ENCODE measurements around the gene REXO5. TPM values are rescaled to one million over a fixed set of nuclear protein-coding genes. Genes with fewer than 3 reads are reported as not detected.
A peak's percentile ranks its signal among the peaks of the same experiment; 100 is the strongest.

The REXO5 gene
- total and polyA plus RNA-seq, 2 of the 13 experiments (the other 11 are each of a cell fraction or from before 2014, with no cell fraction given) = 5.9 to 13.1 TPM

- peak; percentile 91 for TF ChIP-seq ZNF607 (CRISPR knock-in tag; IDR thresholded peaks at IDR 0.05; ENCODE audit: borderline replicate concordance)
- TF ChIP-seq ZNF816 (CRISPR knock-in tag; IDR thresholded peaks at IDR 0.05; ENCODE audit: borderline replicate concordance) = peak; percentile 99
- TF ChIP-seq SPEN (CRISPR knock-in tag; IDR thresholded peaks at IDR 0.05; ENCODE audit: low read depth) = peak; percentile 88
- TF ChIP-seq ZNF546 (CRISPR knock-in tag; conservative IDR thresholded peaks at IDR 0.05) = peak; percentile 98
- TF ChIP-seq ZNF17 (CRISPR knock-in tag; IDR thresholded peaks at IDR 0.05) = peak; percentile 52; the same call in 1 of the 2 replicates
- peak; percentile 92 for TF ChIP-seq ZNF761 (CRISPR knock-in tag; conservative IDR thresholded peaks at IDR 0.05)
- no peak for TF ChIP-seq MATR3 (CRISPR knock-in tag; IDR thresholded peaks at IDR 0.05)
- peak; percentile 86; the same call in 1 of the 2 replicates for TF ChIP-seq ZNF678 (CRISPR knock-in tag; IDR thresholded peaks at IDR 0.05)
- peak; percentile 87 for TF ChIP-seq MXD4 (CRISPR knock-in tag; IDR thresholded peaks at IDR 0.05)
- peak; percentile 90 for TF ChIP-seq ZNF530 (CRISPR knock-in tag; IDR thresholded peaks at IDR 0.05; ENCODE audit: low read depth)
- peak; percentile 92 for TF ChIP-seq ZNF317 (CRISPR knock-in tag; IDR thresholded peaks at IDR 0.05)
- peak; percentile 92; the same call in 1 of the 2 replicates for TF ChIP-seq FOXK2 (IDR thresholded peaks at IDR 0.05)
- TF ChIP-seq NFYB (CRISPR knock-in tag; IDR thresholded peaks at IDR 0.05) = peak; percentile 67; the same call in 1 of the 2 replicates
- 0 out of 2 replicates have a peak, but pooled peaks have one; percentile 82 for TF ChIP-seq KLF15 (CRISPR knock-in tag; IDR thresholded peaks at IDR 0.05; ENCODE audit: borderline replicate concordance)
- peak; percentile 97 for TF ChIP-seq ZNF704 (CRISPR knock-in tag; IDR thresholded peaks at IDR 0.05; ENCODE audit: borderline replicate concordance)
- TF ChIP-seq ZBTB42 (CRISPR knock-in tag; IDR thresholded peaks at IDR 0.05) = peak; percentile 89
- TF ChIP-seq ZMYM2 (CRISPR knock-in tag; IDR thresholded peaks at IDR 0.05) = no peak
- peak; percentile 97 for TF ChIP-seq STAT6 (CRISPR knock-in tag; IDR thresholded peaks at IDR 0.05; ENCODE audit: borderline replicate concordance)
- TF ChIP-seq ZNF784 (CRISPR knock-in tag; IDR thresholded peaks at IDR 0.05; ENCODE audit: borderline replicate concordance) = peak; percentile 98
- TF ChIP-seq ZNF276 (CRISPR knock-in tag; IDR thresholded peaks at IDR 0.05; ENCODE audit: low read depth) = peak; percentile 44; the same call in 1 of the 2 replicates
- peak; percentile 99; the same call in 1 of the 2 replicates for TF ChIP-seq ARID2 (CRISPR knock-in tag; IDR thresholded peaks at IDR 0.05; ENCODE audit: borderline replicate concordance)
- peak; percentile 98 for TF ChIP-seq ZNF709 (CRISPR knock-in tag; IDR thresholded peaks at IDR 0.05)
Observed at GRCh38 chr16:20806168-20807050, at the start of gene REXO5, which contains the start of gene ERI2 (continued).

Data from HepG2 (cell line).